H1 (cell line): ENCODE measurements around the gene BPIFB4. TPM values are rescaled to one million over a fixed set of nuclear protein-coding genes. Genes with fewer than 3 reads are reported as not detected.
A peak's percentile ranks its signal among the peaks of the same experiment; 100 is the strongest.

ENCODE experiments used
- CTCF ChIA-PET: fragments of 300-600 bp; sonication (Branson Sonifier 250); formaldehyde crosslinking; loops from one replicate; lab custom pipeline; 2021; ENCODE audit not compliant: partially characterized antibody; lab: Charles Lee
- POLR2A ChIA-PET: fragments of 300-600 bp; sonication (Branson Sonifier 250); formaldehyde crosslinking; loops from one replicate; lab custom pipeline; 2021; ENCODE audit warnings: inconsistent platforms; ENCODE audit not compliant: partially characterized antibody; lab: Charles Lee
- DNase-seq, 2 experiments: peaks; one replicate each; pipeline versions ENCODE4 v3.0.0 to v3.0.0-alpha.2; 2010 to 2022; ENCODE audit warnings: low spot score in 2 of 2, low read depth in 1 of 2, mixed read lengths in 1 of 2
- FAIRE-seq: peaks from 2 replicates; lab custom pipeline; 2011; peaks lifted over from hg19 to GRCh38; lab: Jason Lieb, UNC
- H2AFZ ChIP-seq: 2 replicates; pipeline ENCODE4 v1.8.1; 2012; ENCODE audit warnings: low read length, inconsistent platforms
- H2AK5ac ChIP-seq: 2 replicates; pipeline ENCODE4 v1.6.1; 2013; ENCODE audit warnings: low read depth, low read length
- H2BK120ac ChIP-seq: replicated peaks from 2 replicates; pipeline ENCODE3; 2013; ENCODE audit warnings: low read depth, low read length, inconsistent platforms
- H2BK12ac ChIP-seq: 2 replicates; pipeline ENCODE4 v1.6.1; 2013; ENCODE audit warnings: low read depth, low read length
- H2BK15ac ChIP-seq: 2 replicates; pipeline ENCODE4 v1.6.1; 2013; ENCODE audit warnings: low read length
- H2BK20ac ChIP-seq: 2 replicates; pipeline ENCODE4 v1.6.1; 2013; ENCODE audit warnings: low read length
- H2BK5ac ChIP-seq: 2 replicates; pipeline ENCODE4 v1.6.1; 2013; ENCODE audit warnings: low read depth, low read length
- H3K14ac ChIP-seq: 2 replicates; pipeline ENCODE4 v1.6.1; 2013; ENCODE audit warnings: inconsistent platforms; ENCODE audit not compliant: insufficient read length
- H3K18ac ChIP-seq: 2 replicates; pipeline ENCODE4 v1.6.1; 2013; ENCODE audit warnings: low read length; ENCODE audit errors: extremely low read depth
- H3K23ac ChIP-seq: 2 replicates; pipeline ENCODE4 v1.6.1; 2013; ENCODE audit warnings: inconsistent platforms; ENCODE audit not compliant: insufficient read length
- H3K23me2 ChIP-seq: 2 replicates; pipeline ENCODE4 v1.6.1; 2013; ENCODE audit warnings: low read depth, low read length
- H3K27ac ChIP-seq: 2 replicates; pipeline ENCODE4 v1.6.1; 2011; ENCODE audit warnings: low read depth, low read length, inconsistent platforms
- H3K27me3 ChIP-seq, 4 experiments: replicated peaks in 1 of 4; 1 replicate in 1 of 4; 2 replicates in 3 of 4; pipeline versions ENCODE4 v1.6.1 to v1.8.1; 2011 to 2013; ENCODE audit warnings: low read length in 3 of 4, mild to moderate bottlenecking in 3 of 4, inconsistent platforms in 2 of 4, mixed read lengths in 2 of 4, moderate library complexity in 1 of 4; ENCODE audit not compliant: control insufficient read depth in 3 of 4, insufficient read depth in 3 of 4; ENCODE audit errors: extremely low read depth in 1 of 4
- H3K36me3 ChIP-seq, 4 experiments: 2 replicates each; pipeline versions ENCODE4 v1.6.1 to v1.8.1; 2011 to 2013; ENCODE audit warnings: mild to moderate bottlenecking in 4 of 4, low read length in 3 of 4, moderate library complexity in 2 of 4, control low read depth in 1 of 4, inconsistent platforms in 1 of 4; ENCODE audit not compliant: insufficient read depth in 4 of 4, control insufficient read depth in 2 of 4
- H3K4ac ChIP-seq: replicated peaks from 2 replicates; pipeline ENCODE3; 2013; ENCODE audit warnings: low read length, low read depth, mixed read lengths, inconsistent platforms; ENCODE audit not compliant: insufficient read length
- H3K4me1 ChIP-seq, 4 experiments: replicated peaks in 1 of 4; 1 replicate in 1 of 4; 2 replicates in 3 of 4; pipeline versions ENCODE4 v1.6.1 to v1.8.1; 2011 to 2013; ENCODE audit warnings: low read length in 3 of 4, inconsistent platforms in 2 of 4, mixed read lengths in 1 of 4; ENCODE audit not compliant: insufficient read depth in 4 of 4, control insufficient read depth in 3 of 4
- H3K4me2 ChIP-seq, 2 experiments: 2 replicates each; pipeline versions ENCODE4 v1.6.1 to v1.8.1; 2011 to 2013; ENCODE audit warnings: low read depth in 2 of 2, low read length in 2 of 2, control low read depth in 1 of 2, inconsistent platforms in 1 of 2, mild to moderate bottlenecking in 1 of 2; ENCODE audit not compliant: insufficient read depth in 1 of 2
- H3K4me3 ChIP-seq, 4 experiments: fragments of 200-600, 300-600 bp in 1 of 4; sonication (generic), shearing (Covaris generic), sonication (Bioruptor Twin) in 1 of 4; 2 replicates each; pipeline versions ENCODE4 v1.5.1 to v1.8.1; 2011 to 2016; ENCODE audit warnings: low read length in 4 of 4, low read depth in 3 of 4, control low read depth in 2 of 4, inconsistent platforms in 2 of 4, mild to moderate bottlenecking in 2 of 4, mixed read lengths in 1 of 4, moderate library complexity in 1 of 4; ENCODE audit not compliant: insufficient read depth in 2 of 4; ENCODE audit errors: extremely low read depth in 1 of 4
- H3K56ac ChIP-seq: replicated peaks from 2 replicates; pipeline ENCODE3; 2013; ENCODE audit warnings: low read depth, mild to moderate bottlenecking, mixed read lengths, low read length, inconsistent platforms; ENCODE audit not compliant: insufficient read length
- H3K79me1 ChIP-seq: 2 replicates; pipeline ENCODE4 v1.6.1; 2013; ENCODE audit warnings: low read depth, low read length, control low read depth
- H3K79me2 ChIP-seq, 2 experiments: 2 replicates each; pipeline versions ENCODE4 v1.6.1 to v1.8.1; 2012 to 2013; ENCODE audit warnings: low read length in 2 of 2, mild to moderate bottlenecking in 2 of 2, inconsistent platforms in 1 of 2; ENCODE audit not compliant: insufficient read depth in 2 of 2, control insufficient read depth in 1 of 2
- H3K9ac ChIP-seq, 4 experiments: replicated peaks in 1 of 4; 1 replicate in 1 of 4; 2 replicates in 3 of 4; pipeline versions ENCODE4 v1.6.1 to v1.8.1; 2011 to 2013; ENCODE audit warnings: low read depth in 3 of 4, low read length in 3 of 4, control low read depth in 2 of 4, mild to moderate bottlenecking in 2 of 4, moderate library complexity in 2 of 4, inconsistent platforms in 1 of 4; ENCODE audit errors: extremely low read depth in 1 of 4
- H3K9me3 ChIP-seq, 2 experiments: 2 replicates each; pipeline versions ENCODE4 v1.6.1 to v1.8.1; 2012 to 2013; ENCODE audit warnings: mild to moderate bottlenecking in 2 of 2, moderate library complexity in 2 of 2, control low read depth in 1 of 2, inconsistent platforms in 1 of 2, low read depth in 1 of 2, low read length in 1 of 2, mixed read lengths in 1 of 2; ENCODE audit not compliant: insufficient read depth in 2 of 2
- H4K20me1 ChIP-seq, 2 experiments: replicated peaks in 1 of 2; 2 replicates each; pipeline versions ENCODE3 to v1.8.1; 2011 to 2013; ENCODE audit warnings: inconsistent platforms in 2 of 2, low read length in 2 of 2, mild to moderate bottlenecking in 1 of 2; ENCODE audit not compliant: insufficient read depth in 2 of 2, control insufficient read depth in 1 of 2
- H4K5ac ChIP-seq: 2 replicates; pipeline ENCODE4 v1.6.1; 2013; ENCODE audit warnings: low read length, low read depth, mixed read lengths, inconsistent platforms; ENCODE audit not compliant: insufficient read length
- H4K8ac ChIP-seq: 2 replicates; pipeline ENCODE4 v1.8.0; 2013; ENCODE audit warnings: mild to moderate bottlenecking, moderate library complexity, low read length, inconsistent platforms; ENCODE audit not compliant: insufficient read depth; ENCODE audit errors: extremely low read depth
- H4K91ac ChIP-seq: replicated peaks from 2 replicates; pipeline ENCODE3; 2013; ENCODE audit warnings: low read length, mixed read lengths, inconsistent platforms; ENCODE audit not compliant: insufficient read length
- KDM1A ChIP-seq: fragments of 200-600, 300-600 bp; sonication (generic); IDR thresholded peaks from 2 replicates; pipeline ENCODE4 v1.7.1; 2016; ENCODE audit warnings: mild to moderate bottlenecking, low read length, borderline replicate concordance
- SP1 ChIP-seq: IDR thresholded peaks from 2 replicates; pipeline ENCODE4 v1.6.1; 2011; ENCODE audit warnings: low read depth, low read length
- WGBS, 2 experiments: shearing (Covaris generic) in 1 of 2; methylation state at CpG; one replicate each; pipeline versions ENCODE4 v1.1.6 to v1.1.7; 2013 to 2015; ENCODE audit warnings: low lambda C conversion rate in 2 of 2, mixed read lengths in 2 of 2, inconsistent platforms in 1 of 2, low coverage in 1 of 2, missing lambda C conversion rate in 1 of 2; ENCODE audit not compliant: insufficient replicate concordance in 2 of 2, insufficient coverage in 1 of 2, insufficient read length in 1 of 2; ENCODE audit errors: extremely low coverage in 1 of 2, missing lambda C conversion rate in 1 of 2; 5-methylcytosine and 5-hydroxymethylcytosine counted together
- polyA plus RNA-seq, 7 experiments: library from polyadenylated mRNA; depleted of rRNA in 3 of 7; stranded (reverse) in 5 of 7; unstranded in 2 of 7; fragments of >200 nt in 5 of 7; fragments of 200-250 nt in 2 of 7; gene quantifications; 1 replicate in 5 of 7; 2 replicates in 1 of 7; 4 replicates in 1 of 7; pipeline versions ENCODE4 v1.2.1 to v1.2.3, GENCODE V29; 2011 to 2013; ENCODE audit warnings: missing spikeins in 2 of 7, mixed read lengths in 2 of 7
- total RNA-seq: library from RNA; stranded (reverse); fragmentation: NEBNext Ultra II Directional; extraction: Animal tissue kit (Norgen Biotek cat#: 25700); gene quantifications from 2 replicates; pipeline ENCODE4 v1.2.1, GENCODE V29; 2021

BPIFB4 gene
- total and polyA plus RNA-seq, 2 of the 8 experiments (the other 6 are each of a cell fraction or from before 2014, with no cell fraction given), result not detected

- no peaks in the 10 kb centered on the region for H3K23me2 ChIP-seq
- no peak overlapping the region for H4K8ac ChIP-seq
- no peak for DNase-seq
- H3K27me3 ChIP-seq, result no peaks in the 10 kb centered on the region
- no peak overlapping the region for H3K4me3 ChIP-seq
- H3K4me1 ChIP-seq, result peaks cover 0 to 4% (median 2%) of the 10 kb centered on the region in 4 experiments; a peak in 3 of 7 replicates
- no peak overlapping the region for H3K9ac ChIP-seq
- H2BK15ac ChIP-seq, result no peak overlapping the region
- ChIA-PET POLR2A (no interaction called here), CTCF (interaction anchor here (0.9 to 1.4 kb wide), 4 partner anchors 12 to 127 kb away, joined by 3 read pairs; no protein-coding TSS in a partner anchor)
- no peak overlapping the region for H3K18ac ChIP-seq
- H2BK120ac ChIP-seq, result no peak overlapping the region
- H3K9me3 ChIP-seq, result no peaks in the 10 kb centered on the region
- no peak overlapping the region for H2BK12ac ChIP-seq
- no peak overlapping the region for H3K14ac ChIP-seq
- no peaks in the 10 kb centered on the region for H3K79me2 ChIP-seq
- no peak overlapping the region for H3K56ac ChIP-seq
- no peak overlapping the region for H4K5ac ChIP-seq
- no peak for FAIRE-seq
- no peak overlapping the region for H3K4me2 ChIP-seq
- no peak overlapping the region for H2BK5ac ChIP-seq
- H3K23ac ChIP-seq, result no peak overlapping the region
- no peak overlapping the region for H4K91ac ChIP-seq
- no peak overlapping the region for H2AFZ ChIP-seq
- no peaks in the 10 kb centered on the region for H3K36me3 ChIP-seq
- H4K20me1 ChIP-seq, result no peaks in the 10 kb centered on the region
- no peaks in the 10 kb centered on the region for H3K79me1 ChIP-seq
- H3K4ac ChIP-seq, result no peak overlapping the region
- 94% methylated on average over 7 of the region's 7 CpGs; no CpG with 5 or more reads in 1 of the 2 experiments for WGBS, 2 experiments
- H3K27ac ChIP-seq, result no peak overlapping the region
- no peak overlapping the region for H2BK20ac ChIP-seq
- peak; percentile 68 for TF ChIP-seq KDM1A
- no peak for TF ChIP-seq SP1
- H2AK5ac ChIP-seq, result no peak overlapping the region
These were observed 25.1 kb upstream of the BPIFB4 start for GRCh38 chr20:33054381-33054780.
